WTC11 (cell line): ENCODE measurements around the gene ATXN10. TPM values are rescaled to one million over a fixed set of nuclear protein-coding genes. Genes with fewer than 3 reads are reported as not detected.

Source experiments
- ATAC-seq: fragments of 200-7000 bp; cut with Tn5 transposase; 2 replicates; pipeline ENCODE4 v1.10.0; 2021; ENCODE audit warnings: mild to moderate bottlenecking, moderate library complexity
- CTCF ChIA-PET: fragments of 300-600 bp; sonication (Branson Sonifier 250); formaldehyde crosslinking; loops from one replicate; lab custom pipeline; 2021; ENCODE audit warnings: antibody characterized with exemption; lab: Charles Lee
- POLR2A ChIA-PET: fragments of 350-600 bp; sonication (Branson Sonifier 250); formaldehyde crosslinking; loops from one replicate; lab custom pipeline; 2021; ENCODE audit warnings: antibody characterized with exemption; lab: Charles Lee
- DNase-seq: peaks from one replicate; pipeline ENCODE4 v3.0.0; 2021; ENCODE audit warnings: low spot score
- H3K27ac Mint-ChIP-seq: 2 replicates; pipeline ENCODE4 v1.8.0; 2021; ENCODE audit warnings: mixed read lengths
- H3K27me3 Mint-ChIP-seq: 2 replicates; pipeline ENCODE4 v1.8.0; 2021; ENCODE audit warnings: low read depth, mild to moderate bottlenecking, moderate library complexity, mixed read lengths
- H3K36me3 Mint-ChIP-seq: 2 replicates; pipeline ENCODE4 v1.8.0; 2021; ENCODE audit warnings: mixed read lengths
- H3K4me1 Mint-ChIP-seq: 2 replicates; pipeline ENCODE4 v1.8.0; 2022; ENCODE audit warnings: mixed read lengths
- H3K4me3 Mint-ChIP-seq: 2 replicates; pipeline ENCODE4 v1.8.0; 2021; ENCODE audit warnings: mild to moderate bottlenecking, moderate library complexity, mixed read lengths
- H3K9me3 Mint-ChIP-seq: 2 replicates; pipeline ENCODE4 v1.8.0; 2021; ENCODE audit warnings: mixed read lengths
- ELF4 ChIP-seq: sonication (generic); formaldehyde crosslinking; IDR thresholded peaks from 2 replicates; pipeline ENCODE4 v1.8.1; 2022; ENCODE audit warnings: low read depth, mild to moderate bottlenecking, moderate library complexity, missing genetic modification reagents
- ESRRA ChIP-seq: sonication (generic); formaldehyde crosslinking; IDR thresholded peaks from 2 replicates; pipeline ENCODE4 v1.8.1; 2022; ENCODE audit warnings: mild to moderate bottlenecking, missing genetic modification reagents, borderline replicate concordance
- KAT7 ChIP-seq: sonication (generic); formaldehyde crosslinking; IDR thresholded peaks from 2 replicates; pipeline ENCODE4 v1.8.1; 2023; ENCODE audit warnings: missing genetic modification reagents, mild to moderate bottlenecking, borderline replicate concordance
- MXD4 ChIP-seq: fragments of 250-450 bp; sonication (Bioruptor Pico); IDR thresholded peaks from 2 replicates; pipeline ENCODE4 v1.8.0; 2021; ENCODE audit warnings: mild to moderate bottlenecking, moderate library complexity, borderline replicate concordance
- NR3C1 ChIP-seq: sonication (generic); formaldehyde crosslinking; conservative IDR thresholded peaks from 2 replicates; pipeline ENCODE4 v1.8.1; 2023; ENCODE audit warnings: low read depth, mild to moderate bottlenecking, missing genetic modification reagents
- OVOL2 ChIP-seq: fragments of 250-450 bp; sonication (Bioruptor Pico); IDR thresholded peaks from 2 replicates; pipeline ENCODE4 v1.9.0; 2021; ENCODE audit warnings: mild to moderate bottlenecking, borderline replicate concordance
- RORB ChIP-seq: fragments of 250-450 bp; sonication (Bioruptor Pico); IDR thresholded peaks from 2 replicates; pipeline ENCODE4 v1.9.0; 2021; ENCODE audit warnings: mild to moderate bottlenecking
- TCF7 ChIP-seq: sonication (generic); formaldehyde crosslinking; IDR thresholded peaks from 2 replicates; pipeline ENCODE4 v1.8.0; 2022; ENCODE audit warnings: mild to moderate bottlenecking, low read depth, missing genetic modification reagents, moderate library complexity
- TEAD1 ChIP-seq: sonication (generic); formaldehyde crosslinking; IDR thresholded peaks from 2 replicates; pipeline ENCODE4 v1.8.0; 2022; ENCODE audit warnings: mild to moderate bottlenecking, missing genetic modification reagents
- ZNF232 ChIP-seq: sonication (generic); formaldehyde crosslinking; IDR thresholded peaks from 2 replicates; pipeline ENCODE4 v1.8.0; 2022; ENCODE audit warnings: mild to moderate bottlenecking, missing genetic modification reagents
- total RNA-seq: library from RNA; stranded (reverse); gene quantifications from 3 replicates; pipeline ENCODE4 v1.2.3, GENCODE V29; 2021
- TF ChIP-seq, protein P1 (sequence below): sonication (generic); formaldehyde crosslinking; IDR thresholded peaks from 2 replicates; pipeline ENCODE4 v1.8.0; 2023; ENCODE audit warnings: mild to moderate bottlenecking, missing genetic modification reagents
- TF ChIP-seq, protein P2 (sequence below): sonication (generic); formaldehyde crosslinking; IDR thresholded peaks from 2 replicates; pipeline ENCODE4 v1.8.1; 2022; ENCODE audit warnings: mild to moderate bottlenecking, missing genetic modification reagents, moderate library complexity, borderline replicate concordance
- TF ChIP-seq, protein P3 (sequence below): sonication (generic); formaldehyde crosslinking; IDR thresholded peaks from 2 replicates; pipeline ENCODE4 v1.8.1; 2023; ENCODE audit warnings: mild to moderate bottlenecking, moderate library complexity, missing genetic modification reagents
- TF ChIP-seq, protein P4 (sequence below): sonication (generic); formaldehyde crosslinking; IDR thresholded peaks from 2 replicates; pipeline ENCODE4 v1.8.0; 2022; ENCODE audit warnings: mild to moderate bottlenecking, missing genetic modification reagents
- TF ChIP-seq, protein P5 (sequence below): fragments of 250-450 bp; sonication (Bioruptor Pico); IDR thresholded peaks from 2 replicates; pipeline ENCODE4 v1.8.0; 2021; ENCODE audit warnings: mild to moderate bottlenecking

The ATXN10 gene
- total RNA-seq, 1 experiment from 2014 or later: 185 TPM

DNA sequence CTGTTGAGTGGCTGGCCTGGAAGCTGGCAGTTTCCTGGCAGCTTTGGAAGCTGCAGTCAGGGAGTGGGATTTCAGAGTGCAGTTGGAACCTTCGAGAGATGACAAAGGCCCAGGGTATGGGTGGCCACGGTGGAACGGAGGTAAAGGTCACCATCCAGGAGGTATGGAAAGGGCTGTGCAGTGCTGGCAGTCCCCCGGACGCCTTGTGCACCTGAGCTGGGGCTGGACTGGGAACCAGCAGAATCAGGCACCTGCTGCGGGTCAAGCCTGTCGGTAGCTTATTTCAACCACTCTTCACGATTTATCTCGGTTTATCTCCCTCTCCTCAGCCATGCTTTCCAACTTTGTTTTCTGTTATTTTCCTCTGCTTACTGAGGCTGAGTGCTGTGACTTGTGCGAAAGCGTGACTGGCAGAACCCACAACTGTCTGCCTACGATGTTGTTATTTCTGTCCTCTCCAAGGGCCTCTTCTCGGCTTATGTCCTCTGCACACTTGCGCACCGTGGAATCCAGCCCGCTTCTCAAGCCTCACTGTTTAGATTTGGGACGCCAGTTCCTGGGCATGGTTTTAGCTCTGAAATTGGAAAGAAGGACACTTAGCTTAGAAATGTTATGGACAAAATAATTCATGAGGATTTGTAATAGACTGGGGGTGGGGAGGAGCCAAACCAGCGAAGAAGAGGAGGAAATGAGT lies 24.0 kb upstream of the ATXN10 start (continued):
- TF ChIP-seq, protein P1, sequence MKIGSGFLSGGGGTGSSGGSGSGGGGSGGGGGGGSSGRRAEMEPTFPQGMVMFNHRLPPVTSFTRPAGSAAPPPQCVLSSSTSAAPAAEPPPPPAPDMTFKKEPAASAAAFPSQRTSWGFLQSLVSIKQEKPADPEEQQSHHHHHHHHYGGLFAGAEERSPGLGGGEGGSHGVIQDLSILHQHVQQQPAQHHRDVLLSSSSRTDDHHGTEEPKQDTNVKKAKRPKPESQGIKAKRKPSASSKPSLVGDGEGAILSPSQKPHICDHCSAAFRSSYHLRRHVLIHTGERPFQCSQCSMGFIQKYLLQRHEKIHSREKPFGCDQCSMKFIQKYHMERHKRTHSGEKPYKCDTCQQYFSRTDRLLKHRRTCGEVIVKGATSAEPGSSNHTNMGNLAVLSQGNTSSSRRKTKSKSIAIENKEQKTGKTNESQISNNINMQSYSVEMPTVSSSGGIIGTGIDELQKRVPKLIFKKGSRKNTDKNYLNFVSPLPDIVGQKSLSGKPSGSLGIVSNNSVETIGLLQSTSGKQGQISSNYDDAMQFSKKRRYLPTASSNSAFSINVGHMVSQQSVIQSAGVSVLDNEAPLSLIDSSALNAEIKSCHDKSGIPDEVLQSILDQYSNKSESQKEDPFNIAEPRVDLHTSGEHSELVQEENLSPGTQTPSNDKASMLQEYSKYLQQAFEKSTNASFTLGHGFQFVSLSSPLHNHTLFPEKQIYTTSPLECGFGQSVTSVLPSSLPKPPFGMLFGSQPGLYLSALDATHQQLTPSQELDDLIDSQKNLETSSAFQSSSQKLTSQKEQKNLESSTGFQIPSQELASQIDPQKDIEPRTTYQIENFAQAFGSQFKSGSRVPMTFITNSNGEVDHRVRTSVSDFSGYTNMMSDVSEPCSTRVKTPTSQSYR (CRISPR knock-in tag): no peak
- no peak for TF ChIP-seq ZNF232 (CRISPR knock-in tag)
- TF ChIP-seq, protein P2, sequence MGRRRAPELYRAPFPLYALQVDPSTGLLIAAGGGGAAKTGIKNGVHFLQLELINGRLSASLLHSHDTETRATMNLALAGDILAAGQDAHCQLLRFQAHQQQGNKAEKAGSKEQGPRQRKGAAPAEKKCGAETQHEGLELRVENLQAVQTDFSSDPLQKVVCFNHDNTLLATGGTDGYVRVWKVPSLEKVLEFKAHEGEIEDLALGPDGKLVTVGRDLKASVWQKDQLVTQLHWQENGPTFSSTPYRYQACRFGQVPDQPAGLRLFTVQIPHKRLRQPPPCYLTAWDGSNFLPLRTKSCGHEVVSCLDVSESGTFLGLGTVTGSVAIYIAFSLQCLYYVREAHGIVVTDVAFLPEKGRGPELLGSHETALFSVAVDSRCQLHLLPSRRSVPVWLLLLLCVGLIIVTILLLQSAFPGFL: no peak

DNA sequence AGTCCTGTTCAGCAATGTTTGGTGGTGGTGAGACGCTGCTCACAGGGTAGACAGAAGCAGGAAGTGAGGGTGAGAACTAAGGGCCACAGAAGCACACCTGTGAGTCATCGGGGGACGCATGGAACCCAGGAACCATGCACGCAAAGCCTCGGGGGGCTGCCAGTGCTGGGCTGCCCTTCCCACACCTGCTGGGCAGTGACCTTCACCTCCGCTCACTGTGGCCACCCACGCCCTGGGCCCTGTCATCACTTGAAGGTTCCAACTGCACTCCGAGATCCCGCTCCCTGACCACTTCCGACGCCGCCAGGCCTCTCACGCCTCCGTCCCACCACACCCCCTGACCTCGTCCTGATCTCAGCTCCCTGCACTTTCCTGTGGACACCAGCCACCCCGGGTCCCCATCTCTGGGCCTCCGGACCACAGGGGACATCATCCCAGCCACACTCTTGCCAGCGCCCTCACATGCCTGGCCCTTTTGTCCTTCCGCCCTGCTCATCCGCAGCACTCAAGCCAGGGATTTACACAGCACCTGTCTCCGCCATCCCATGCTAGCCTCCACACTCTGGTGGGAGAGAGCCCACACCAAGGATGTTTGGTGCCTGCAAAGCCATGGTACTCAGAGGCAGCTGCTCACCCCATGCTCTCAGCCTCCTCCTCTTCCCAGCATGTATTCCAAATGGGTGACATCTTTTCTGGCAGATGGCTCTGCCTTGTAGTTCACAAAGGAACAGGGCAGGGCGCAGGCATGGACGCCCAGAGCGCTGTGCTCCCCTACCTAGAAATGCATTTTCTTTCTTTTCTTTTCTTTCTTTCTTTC lies 23.1 kb upstream of the ATXN10 start:
- ChIA-PET CTCF (interaction anchor here (1.4 kb wide), 1 partner anchor 217 kb away, joined by 4 read pairs; no protein-coding TSS in a partner anchor), POLR2A (no interaction called here)
- ATAC-seq: no peak

More for the DNA sequence above, 23.1 kb upstream of the ATXN10 start:
- Mint-ChIP-seq H3K4me1 (peaks cover 12% of the 10 kb centered on the region), H3K36me3 (no peaks in the 10 kb centered on the region), H3K4me3 (no peak overlapping the region), H3K9me3 (peaks cover 4% of the 10 kb centered on the region; the same call in 1 of the 2 replicates), H3K27me3 (peaks cover 35% of the 10 kb centered on the region), H3K27ac (no peak overlapping the region)
- DNase-seq: no peak
- TF ChIP-seq KAT7 (no peak), ELF4 (CRISPR knock-in tag) (no peak), RORB (CRISPR knock-in tag) (no peak), TCF7 (no peak), ESRRA (CRISPR knock-in tag) (no peak), MXD4 (no peak), OVOL2 (CRISPR knock-in tag) (no peak), NR3C1 (no peak), TEAD1 (CRISPR knock-in tag) (no peak)
- TF ChIP-seq, protein P3, sequence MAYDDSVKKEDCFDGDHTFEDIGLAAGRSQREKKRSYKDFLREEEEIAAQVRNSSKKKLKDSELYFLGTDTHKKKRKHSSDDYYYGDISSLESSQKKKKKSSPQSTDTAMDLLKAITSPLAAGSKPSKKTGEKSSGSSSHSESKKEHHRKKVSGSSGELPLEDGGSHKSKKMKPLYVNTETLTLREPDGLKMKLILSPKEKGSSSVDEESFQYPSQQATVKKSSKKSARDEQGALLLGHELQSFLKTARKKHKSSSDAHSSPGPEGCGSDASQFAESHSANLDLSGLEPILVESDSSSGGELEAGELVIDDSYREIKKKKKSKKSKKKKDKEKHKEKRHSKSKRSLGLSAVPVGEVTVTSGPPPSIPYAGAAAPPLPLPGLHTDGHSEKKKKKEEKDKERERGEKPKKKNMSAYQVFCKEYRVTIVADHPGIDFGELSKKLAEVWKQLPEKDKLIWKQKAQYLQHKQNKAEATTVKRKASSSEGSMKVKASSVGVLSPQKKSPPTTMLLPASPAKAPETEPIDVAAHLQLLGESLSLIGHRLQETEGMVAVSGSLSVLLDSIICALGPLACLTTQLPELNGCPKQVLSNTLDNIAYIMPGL (CRISPR knock-in tag): no peak
- TF ChIP-seq, protein P4, sequence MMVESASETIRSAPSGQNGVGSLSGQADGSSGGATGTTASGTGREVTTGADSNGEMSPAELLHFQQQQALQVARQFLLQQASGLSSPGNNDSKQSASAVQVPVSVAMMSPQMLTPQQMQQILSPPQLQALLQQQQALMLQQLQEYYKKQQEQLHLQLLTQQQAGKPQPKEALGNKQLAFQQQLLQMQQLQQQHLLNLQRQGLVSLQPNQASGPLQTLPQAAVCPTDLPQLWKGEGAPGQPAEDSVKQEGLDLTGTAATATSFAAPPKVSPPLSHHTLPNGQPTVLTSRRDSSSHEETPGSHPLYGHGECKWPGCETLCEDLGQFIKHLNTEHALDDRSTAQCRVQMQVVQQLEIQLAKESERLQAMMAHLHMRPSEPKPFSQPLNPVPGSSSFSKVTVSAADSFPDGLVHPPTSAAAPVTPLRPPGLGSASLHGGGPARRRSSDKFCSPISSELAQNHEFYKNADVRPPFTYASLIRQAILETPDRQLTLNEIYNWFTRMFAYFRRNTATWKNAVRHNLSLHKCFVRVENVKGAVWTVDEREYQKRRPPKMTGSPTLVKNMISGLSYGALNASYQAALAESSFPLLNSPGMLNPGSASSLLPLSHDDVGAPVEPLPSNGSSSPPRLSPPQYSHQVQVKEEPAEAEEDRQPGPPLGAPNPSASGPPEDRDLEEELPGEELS: no peak
- TF ChIP-seq, protein P5, sequence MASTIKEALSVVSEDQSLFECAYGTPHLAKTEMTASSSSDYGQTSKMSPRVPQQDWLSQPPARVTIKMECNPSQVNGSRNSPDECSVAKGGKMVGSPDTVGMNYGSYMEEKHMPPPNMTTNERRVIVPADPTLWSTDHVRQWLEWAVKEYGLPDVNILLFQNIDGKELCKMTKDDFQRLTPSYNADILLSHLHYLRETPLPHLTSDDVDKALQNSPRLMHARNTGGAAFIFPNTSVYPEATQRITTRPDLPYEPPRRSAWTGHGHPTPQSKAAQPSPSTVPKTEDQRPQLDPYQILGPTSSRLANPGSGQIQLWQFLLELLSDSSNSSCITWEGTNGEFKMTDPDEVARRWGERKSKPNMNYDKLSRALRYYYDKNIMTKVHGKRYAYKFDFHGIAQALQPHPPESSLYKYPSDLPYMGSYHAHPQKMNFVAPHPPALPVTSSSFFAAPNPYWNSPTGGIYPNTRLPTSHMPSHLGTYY (CRISPR knock-in tag): no peak
- TF ChIP-seq, protein P1 (CRISPR knock-in tag): no peak
